Pericardium fibroblast (primary cell): ENCODE results near the gene DDI2. TPM values are rescaled to one million over a fixed set of nuclear protein-coding genes. Genes with fewer than 3 reads are reported as not detected.

Source experiments
- total RNA-seq: library from RNA; depleted of rRNA; stranded (reverse); fragments of >200 nt; gene quantifications from 2 replicates; pipeline ENCODE4 v1.2.3, GENCODE V29; 2015

Gene DDI2
- total RNA-seq = 5.3 and 9.9 TPM in 2 replicates

GRCh38 chr1:15617173-15618076 is at the start of gene DDI2:
Gene DDI2 (plus strand): TSS chr1:15617458. CDS start chr1:15617671, 213 bp downstream.

GRCh38 chr1:15584489-15585363 is 32.5 kb upstream of the DDI2 start, which contains the start of gene AGMAT:
Gene AGMAT (minus strand): TSS chr1:15585051. CDS start chr1:15584967, 84 bp downstream.

GRCh38 chr1:15684042-15684461 is 66.8 kb downstream of the DDI2 start, which contains the start of gene PLEKHM2:
Gene PLEKHM2 (plus strand): TSS chr1:15684320. CDS start chr1:15684559, 239 bp downstream.

Other genes starting within 250 kb of the DDI2 start
- gene EFHD2, start 207.6 kb upstream of the DDI2 start, total RNA-seq = 18.7 and 31.2 TPM in 2 replicates
- gene CTRC, start 179.0 kb upstream of the DDI2 start, total RNA-seq = not detected in 2 replicates
- gene CELA2A, start 160.7 kb upstream of the DDI2 start, total RNA-seq = not detected in 2 replicates
- not detected in 2 replicates for gene CELA2B, start 141.4 kb upstream of the DDI2 start, total RNA-seq
- 5.9 and 6.8 TPM in 2 replicates for gene CASP9, start 93.2 kb upstream of the DDI2 start, total RNA-seq
- 9.7 and 14.1 TPM in 2 replicates for gene DNAJC16, start 90.6 kb upstream of the DDI2 start, total RNA-seq
- 0.12 and 0.26 TPM in 2 replicates for gene AGMAT, start 32.4 kb upstream of the DDI2 start, total RNA-seq
- gene PLEKHM2, start 66.9 kb downstream of the DDI2 start, total RNA-seq = 37.3 and 40.0 TPM in 2 replicates
- 0.58 and 3.9 TPM in 2 replicates for gene SLC25A34, start 118.8 kb downstream of the DDI2 start, total RNA-seq
- gene TMEM82, start 125.0 kb downstream of the DDI2 start, total RNA-seq = not detected in 2 replicates
- 58.8 and 103 TPM in 2 replicates for gene FBLIM1, start 141.3 kb downstream of the DDI2 start, total RNA-seq
- 0.82 and 1.2 TPM in 2 replicates for gene UQCRHL, start 190.2 kb downstream of the DDI2 start, total RNA-seq
- 8.5 and 14.3 TPM in 2 replicates for gene SPEN, start 230.2 kb downstream of the DDI2 start, total RNA-seq